Measurements from ENCODE around the gene CADM3. TPM values are rescaled to one million over a fixed set of nuclear protein-coding genes. Genes with fewer than 3 reads are reported as not detected.

CADM3 gene
- total and polyA plus RNA-seq, 12 donors, result 0.83 to 7.8 (median 2.8) TPM; not detected in 1

DNA sequence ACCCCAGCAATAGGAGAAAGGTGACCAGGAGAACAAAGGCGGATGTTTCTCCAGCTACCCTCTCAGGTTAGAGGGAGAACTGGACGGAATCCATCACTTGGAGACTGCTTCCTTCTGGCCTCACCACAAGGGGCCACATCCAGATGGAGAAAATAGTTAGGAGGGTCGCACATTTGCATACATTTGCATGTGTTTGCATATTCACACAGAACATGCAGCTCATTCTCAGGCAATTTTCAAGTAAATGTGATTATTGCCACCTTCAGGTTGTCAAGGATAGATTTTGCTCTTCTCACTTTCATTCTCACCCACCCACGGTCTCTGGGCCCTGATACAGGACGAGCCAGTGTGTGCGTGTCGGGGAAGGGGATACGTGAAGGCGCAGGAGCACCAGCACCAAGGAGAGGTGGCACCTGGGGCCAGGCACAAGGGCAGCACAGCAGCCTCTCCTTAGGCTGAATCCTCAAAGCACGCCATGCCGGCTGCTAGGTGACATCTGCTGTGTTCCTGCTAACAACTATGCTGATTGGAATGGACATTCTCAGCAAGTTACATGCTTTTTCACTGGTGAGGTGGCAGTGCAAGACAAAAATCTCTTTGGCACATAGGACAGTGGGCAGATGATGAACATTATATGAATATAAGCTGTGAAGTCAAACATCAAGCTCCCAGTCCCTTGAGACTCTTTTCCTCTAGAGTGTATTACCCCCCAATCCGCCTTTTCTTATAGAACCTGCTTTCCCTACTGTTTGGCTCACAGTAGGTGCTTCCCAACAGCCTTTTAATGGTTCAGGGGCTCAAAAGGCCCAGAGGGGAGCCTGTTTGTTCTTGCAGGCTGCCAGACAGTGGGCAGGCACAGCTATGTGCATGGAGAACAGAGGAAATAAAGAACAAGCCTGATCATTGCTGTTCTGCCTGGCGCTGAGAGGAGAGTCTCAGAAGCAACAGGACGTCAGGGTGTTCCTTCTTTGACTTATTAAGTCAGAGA lies 47.5 kb downstream of the CADM3 start:
- TF ChIP-seq, protein P1, sequence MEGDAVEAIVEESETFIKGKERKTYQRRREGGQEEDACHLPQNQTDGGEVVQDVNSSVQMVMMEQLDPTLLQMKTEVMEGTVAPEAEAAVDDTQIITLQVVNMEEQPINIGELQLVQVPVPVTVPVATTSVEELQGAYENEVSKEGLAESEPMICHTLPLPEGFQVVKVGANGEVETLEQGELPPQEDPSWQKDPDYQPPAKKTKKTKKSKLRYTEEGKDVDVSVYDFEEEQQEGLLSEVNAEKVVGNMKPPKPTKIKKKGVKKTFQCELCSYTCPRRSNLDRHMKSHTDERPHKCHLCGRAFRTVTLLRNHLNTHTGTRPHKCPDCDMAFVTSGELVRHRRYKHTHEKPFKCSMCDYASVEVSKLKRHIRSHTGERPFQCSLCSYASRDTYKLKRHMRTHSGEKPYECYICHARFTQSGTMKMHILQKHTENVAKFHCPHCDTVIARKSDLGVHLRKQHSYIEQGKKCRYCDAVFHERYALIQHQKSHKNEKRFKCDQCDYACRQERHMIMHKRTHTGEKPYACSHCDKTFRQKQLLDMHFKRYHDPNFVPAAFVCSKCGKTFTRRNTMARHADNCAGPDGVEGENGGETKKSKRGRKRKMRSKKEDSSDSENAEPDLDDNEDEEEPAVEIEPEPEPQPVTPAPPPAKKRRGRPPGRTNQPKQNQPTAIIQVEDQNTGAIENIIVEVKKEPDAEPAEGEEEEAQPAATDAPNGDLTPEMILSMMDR (IDR thresholded peaks at IDR 0.05), result no peak
- TF ChIP-seq POLR2A (IDR thresholded peaks at IDR 0.05), result no peak
- WGBS, 4 donors, result 51 to 67% (median 62%) methylated on average over 14 of the region's 14 CpGs
- H3K4me1 ChIP-seq (replicated peaks in 1 of 2), result no peaks in the 10 kb centered on the region
- H3K27ac ChIP-seq, result no peak overlapping the region
- H3K36me3 ChIP-seq (replicated peaks in 1 of 2), result no peaks in the 10 kb centered on the region
- no peaks in the 10 kb centered on the region for H3K9me3 ChIP-seq (replicated peaks in 1 of 3)
- no peak for DNase-seq
- H3K27me3 ChIP-seq, result no peaks in the 10 kb centered on the region
- H3K4me3 ChIP-seq, result no peak overlapping the region
- intact Hi-C loops (cut with DNase I), result loop anchor here in 1 of 2 donors (5.0 kb wide), 1 partner anchor 578 kb away; no protein-coding TSS in a partner anchor

DNA sequence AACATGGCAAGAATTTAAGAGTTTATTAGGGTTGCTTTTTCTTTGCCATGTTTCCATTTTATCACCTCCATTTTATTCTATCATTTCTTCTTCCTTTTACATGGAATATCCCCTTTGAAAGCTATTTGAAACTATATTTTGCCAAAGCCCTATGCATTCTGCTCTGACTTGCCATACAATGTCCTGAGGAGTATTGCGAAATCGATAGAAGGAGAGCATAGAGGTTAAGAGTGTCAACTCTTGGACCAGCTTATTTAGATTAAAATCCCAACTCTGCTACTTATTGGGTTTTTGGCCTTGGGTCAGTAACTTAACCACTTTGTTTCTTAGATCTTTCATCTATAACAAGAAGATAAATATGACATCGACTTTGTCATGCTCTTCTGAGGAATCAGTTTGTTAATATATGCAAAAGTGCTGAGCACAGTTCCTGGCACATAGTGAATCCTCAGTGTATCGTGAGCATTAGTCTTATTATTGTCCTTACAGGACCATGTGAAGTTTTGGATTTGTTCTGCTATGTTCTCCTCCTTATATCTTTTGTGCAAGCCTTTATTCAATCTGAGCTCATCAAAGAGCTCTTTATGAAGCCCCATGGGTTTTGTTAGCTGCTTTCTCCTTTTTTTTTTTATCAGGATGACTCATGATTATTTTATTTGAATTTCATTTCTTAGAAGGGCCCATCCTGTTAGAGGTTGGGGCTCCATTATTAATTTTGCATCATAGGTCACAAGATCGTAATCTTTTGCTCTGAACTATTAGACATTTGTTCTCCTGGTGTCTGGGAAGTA lies 50.9 kb downstream of the CADM3 start:
- Histone ChIP-seq H3K9me3 (replicated peaks in 1 of 3) (no peaks in the 10 kb centered on the region), H3K27me3 (no peaks in the 10 kb centered on the region), H3K4me3 (no peak overlapping the region), H3K36me3 (replicated peaks in 1 of 2) (no peaks in the 10 kb centered on the region), H3K4me1 (replicated peaks in 1 of 2) (no peaks in the 10 kb centered on the region), H3K27ac (no peak overlapping the region)
- DNase-seq, result no peak
- 78 to 88% (median 86%) methylated on average over 5 of the region's 5 CpGs for WGBS, 4 donors
- no peak for TF ChIP-seq POLR2A (IDR thresholded peaks at IDR 0.05)
- TF ChIP-seq, protein P1 (IDR thresholded peaks at IDR 0.05), result no peak
- intact Hi-C loops (cut with DNase I), result no loop called here

DNA sequence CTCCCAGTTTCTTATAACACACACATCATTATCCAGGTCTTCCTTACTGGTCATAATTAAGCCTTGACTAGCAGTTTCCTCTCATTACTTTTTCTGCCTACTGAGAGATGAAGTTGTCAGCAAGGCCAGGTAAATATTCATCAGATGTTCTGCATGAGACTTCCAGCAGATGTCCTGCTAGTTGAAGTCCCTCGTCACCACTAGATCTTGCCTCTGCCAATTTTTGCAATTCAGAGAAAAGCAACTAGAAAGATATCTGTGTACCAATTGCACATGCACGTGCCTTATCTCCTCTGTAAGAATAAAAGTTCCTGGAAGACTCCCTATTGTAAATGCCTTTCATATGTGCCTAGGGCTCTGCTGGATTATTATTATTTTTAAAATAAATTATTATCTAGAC lies 51.6 kb downstream of the CADM3 start:
- Histone ChIP-seq H3K4me1 (replicated peaks in 1 of 2) (no peaks in the 10 kb centered on the region), H3K27ac (no peak overlapping the region), H3K27me3 (no peaks in the 10 kb centered on the region), H3K9me3 (replicated peaks in 1 of 3) (no peaks in the 10 kb centered on the region), H3K4me3 (no peak overlapping the region), H3K36me3 (replicated peaks in 1 of 2) (no peaks in the 10 kb centered on the region)
- 46 to 56% (median 50%) methylated on average over 2 of the region's 2 CpGs for WGBS, 4 donors
- DNase-seq, result no peak
- intact Hi-C loops (cut with DNase I), result no loop called here
- TF ChIP-seq, protein P1 (IDR thresholded peaks at IDR 0.05), result no peak
- TF ChIP-seq POLR2A (IDR thresholded peaks at IDR 0.05), result no peak

DNA sequence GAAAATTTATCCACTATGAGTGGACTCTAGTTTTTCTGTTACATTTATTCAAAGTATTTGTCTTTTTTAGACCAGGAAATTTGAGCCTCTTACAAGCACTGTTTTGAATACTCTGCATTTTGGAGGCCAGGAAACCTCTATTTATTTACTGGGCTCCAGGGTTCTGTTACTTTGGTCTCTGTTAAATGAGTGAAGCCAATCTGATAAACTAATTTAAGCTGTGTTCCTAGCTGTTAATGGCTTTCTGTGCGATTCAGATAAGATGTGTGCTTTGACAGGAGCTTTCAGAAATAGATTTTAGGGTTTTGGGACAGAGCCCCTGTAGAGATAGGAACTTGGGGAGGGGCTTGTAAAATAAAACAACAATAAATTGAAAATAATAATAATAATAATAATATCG lies 57.1 kb downstream of the CADM3 start:
- 75 to 83% (median 79%) methylated on average over 2 of the region's 2 CpGs for WGBS, 4 donors
- intact Hi-C loops (cut with DNase I), result no loop called here
- Histone ChIP-seq H3K27me3 (no peaks in the 10 kb centered on the region), H3K4me3 (no peak overlapping the region), H3K9me3 (replicated peaks in 1 of 3) (no peaks in the 10 kb centered on the region), H3K36me3 (replicated peaks in 1 of 2) (no peaks in the 10 kb centered on the region), H3K27ac (no peak overlapping the region), H3K4me1 (replicated peaks in 1 of 2) (no peaks in the 10 kb centered on the region)
- no peak for DNase-seq
- TF ChIP-seq, protein P1 (IDR thresholded peaks at IDR 0.05), result no peak
- no peak for TF ChIP-seq POLR2A (IDR thresholded peaks at IDR 0.05)

All from adrenal gland (tissue), 12 donors.